SKM-1 (cell line): ENCODE data around the gene AGAP1.

Experiments
- DNase-seq: peaks from one replicate; lab custom pipeline; 2025; ENCODE audit not compliant: unreplicated experiment; lab: John Stamatoyannopoulos, UW

The AGAP1 gene

GRCh38 chr2:235703711-235704295 lies 210.0 kb downstream of the AGAP1 start:
- no peak for DNase-seq

GRCh38 chr2:235705296-235705695 lies 211.5 kb downstream of the AGAP1 start:
- DNase-seq: no peak

DNA sequence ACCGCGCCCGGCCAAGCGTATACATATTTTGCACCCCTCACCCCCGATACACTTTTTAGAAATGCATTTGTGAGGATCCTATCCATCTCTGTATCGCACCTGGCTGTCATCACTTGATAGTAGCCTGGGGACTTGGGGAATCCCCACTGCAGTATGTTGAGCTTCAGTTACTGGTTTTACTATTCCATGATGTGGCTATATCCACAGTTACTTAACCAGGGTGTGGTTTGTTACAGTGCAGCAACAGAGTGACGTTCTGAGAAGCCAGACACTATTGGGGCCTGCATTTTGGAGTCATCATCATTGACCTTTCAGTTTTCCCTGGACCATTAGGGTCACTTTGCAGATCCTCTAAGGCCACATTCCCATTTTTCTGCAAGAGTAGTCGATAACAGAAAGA lies 212.7 kb downstream of the AGAP1 start:
- DNase-seq: no peak

DNA sequence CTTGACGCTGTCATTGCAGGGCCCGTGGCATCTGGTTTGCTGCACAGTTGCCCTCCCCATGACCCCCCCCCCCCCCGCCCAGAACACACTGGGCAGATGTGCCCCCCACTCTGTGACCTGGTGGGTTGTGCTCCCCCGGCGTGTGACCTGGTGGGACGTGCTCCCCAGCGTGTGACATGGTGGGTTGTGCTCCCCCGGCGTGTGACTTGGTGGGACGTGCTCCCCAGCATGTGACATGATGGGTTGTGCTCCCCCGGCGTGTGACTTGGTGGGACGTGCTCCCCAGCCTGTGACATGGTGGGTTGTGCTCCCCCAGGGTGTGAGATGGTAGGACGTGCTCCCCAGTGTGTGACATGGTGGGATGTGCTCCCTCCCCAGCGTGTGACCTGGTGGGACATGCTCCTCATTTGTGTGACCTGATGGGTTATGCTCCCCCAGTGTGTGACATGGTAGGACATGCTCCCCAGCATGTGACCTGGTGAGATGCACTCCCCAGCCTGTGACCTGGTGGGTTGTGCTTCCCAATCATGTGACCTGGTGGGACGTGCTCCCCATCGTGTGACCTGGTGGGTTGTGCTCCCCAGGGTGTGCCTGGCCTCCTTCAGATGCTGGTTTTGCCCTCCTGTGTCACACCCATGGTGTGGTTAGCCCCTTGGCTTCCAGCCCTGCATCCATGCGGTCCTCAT lies 213.7 kb downstream of the AGAP1 start:
- no peak for DNase-seq

GRCh38 chr2:235709124-235709813 lies 215.4 kb downstream of the AGAP1 start:
- no peak for DNase-seq

DNA sequence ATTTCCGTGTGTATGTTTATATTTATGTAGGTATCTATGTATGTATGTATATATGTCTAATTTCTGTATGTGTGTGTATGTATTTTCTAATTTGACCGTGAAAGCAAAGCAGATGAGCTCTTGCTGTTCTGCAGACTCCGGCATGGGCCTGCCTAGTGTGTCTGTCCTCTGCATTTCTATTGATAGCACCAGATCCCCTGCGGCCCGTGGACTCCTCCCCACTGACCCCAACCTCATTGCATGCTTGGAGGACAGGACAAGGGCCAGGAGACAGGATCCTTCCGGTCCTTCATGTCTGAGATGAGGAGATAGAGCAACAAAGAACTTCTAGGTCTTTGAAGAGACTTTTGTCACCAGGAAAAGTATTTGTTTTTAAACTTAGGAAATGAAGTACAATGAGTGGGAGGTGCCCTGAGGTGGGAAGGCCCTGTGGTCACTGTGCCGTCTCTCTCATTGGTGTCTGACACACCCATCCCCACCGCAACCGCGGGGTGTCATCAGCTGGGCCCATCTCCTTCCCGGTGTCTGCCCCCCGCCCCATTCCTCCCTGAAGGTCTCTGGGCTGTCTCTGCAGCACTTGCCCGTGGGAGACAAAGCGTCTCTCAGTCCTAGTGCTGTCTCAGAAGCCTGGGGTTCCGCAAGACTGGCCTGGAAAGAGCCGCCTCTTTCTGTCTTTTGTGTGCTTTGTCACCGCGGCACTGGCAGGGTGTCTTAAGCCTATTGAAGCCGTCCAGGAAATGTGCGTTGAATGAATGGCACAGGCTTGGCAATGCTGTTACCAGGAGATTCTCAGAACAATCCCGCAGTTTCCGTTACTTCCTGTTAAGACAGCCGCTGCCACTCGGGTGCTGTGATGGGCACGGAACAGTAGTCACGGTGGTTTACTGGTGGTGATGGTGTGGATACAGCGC lies 216.4 kb downstream of the AGAP1 start:
- no peak for DNase-seq

DNA sequence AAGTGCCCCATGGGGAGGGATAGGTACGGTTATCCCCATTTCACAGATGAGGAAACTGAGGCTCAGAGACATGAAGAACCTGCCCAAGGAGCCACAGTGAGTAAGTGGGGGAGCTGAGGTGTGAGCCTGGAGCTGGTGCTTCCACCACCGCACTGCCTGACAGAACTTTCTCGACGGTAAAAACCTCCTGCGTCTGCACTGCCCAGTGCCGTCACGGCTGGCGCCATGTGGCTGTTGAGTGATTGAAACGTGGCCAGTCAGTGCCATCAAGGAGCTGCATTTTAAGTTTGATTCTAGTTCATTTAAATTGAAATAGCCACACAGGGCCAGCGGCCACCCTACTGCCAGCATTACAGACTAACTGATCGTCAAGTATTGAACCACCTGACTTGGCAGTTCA lies 217.1 kb downstream of the AGAP1 start:
- DNase-seq: no peak

DNA sequence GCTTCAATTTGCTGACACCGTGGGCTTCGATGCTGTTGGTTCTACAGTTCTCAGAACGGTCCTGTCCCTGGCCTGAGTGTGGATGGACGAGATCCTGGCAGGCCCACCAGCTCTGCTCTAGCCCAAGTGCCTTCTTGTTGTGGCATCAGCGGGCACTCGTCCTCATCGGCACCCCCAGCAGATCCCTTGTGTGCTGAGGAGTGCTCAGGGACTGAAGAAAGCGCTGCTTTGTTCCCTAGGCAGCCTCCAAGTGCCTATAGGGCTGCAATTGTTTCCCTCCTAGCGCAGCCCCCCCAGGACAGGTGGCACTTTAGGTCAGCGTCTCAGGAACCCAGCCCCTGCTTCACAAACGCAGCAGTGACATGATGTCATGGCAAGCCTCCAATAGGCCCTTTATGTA lies 217.7 kb downstream of the AGAP1 start:
- DNase-seq: no peak

GRCh38 chr2:235712176-235712575 lies 218.3 kb downstream of the AGAP1 start:
- no peak for DNase-seq

DNA sequence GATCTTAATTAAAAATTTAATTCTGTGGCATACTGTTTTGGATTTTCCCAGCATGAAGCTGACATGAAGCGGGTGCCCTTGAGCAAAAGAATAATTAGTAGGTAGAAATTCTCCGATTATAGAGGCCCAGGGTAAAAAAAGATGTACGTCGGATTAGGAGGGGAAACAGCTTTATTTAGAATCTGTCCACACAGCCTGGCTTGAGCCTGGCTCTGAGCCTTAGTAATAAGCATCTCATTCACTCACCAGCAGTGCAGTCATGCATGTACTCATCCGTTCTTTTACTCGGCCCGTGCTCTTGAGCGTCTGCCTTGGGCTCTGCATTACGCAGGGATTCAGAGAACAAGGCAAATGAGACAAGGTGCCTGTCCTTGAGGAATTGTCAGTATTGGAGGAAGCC lies 219.3 kb downstream of the AGAP1 start:
- DNase-seq: no peak

DNA sequence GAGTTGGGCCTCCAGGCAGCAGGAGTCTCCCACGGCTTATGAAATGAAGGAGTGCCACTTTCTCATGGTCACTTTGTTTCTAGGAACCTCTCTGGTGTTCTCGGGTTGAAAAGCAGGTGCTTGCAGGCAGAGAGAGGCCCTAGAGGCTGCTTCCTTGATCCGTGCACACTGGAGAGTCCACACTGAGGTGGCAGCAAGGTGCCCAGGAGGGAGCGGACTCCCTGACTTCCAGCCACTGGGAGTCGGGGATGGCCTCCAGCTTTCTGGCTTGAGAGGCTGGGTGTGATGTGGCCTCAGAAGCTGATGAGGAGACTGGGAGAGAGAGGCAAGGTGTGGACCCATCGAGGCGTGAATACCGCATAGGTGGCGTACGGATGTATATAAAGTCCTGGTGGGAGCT lies 221.8 kb downstream of the AGAP1 start:
- DNase-seq: no peak

DNA sequence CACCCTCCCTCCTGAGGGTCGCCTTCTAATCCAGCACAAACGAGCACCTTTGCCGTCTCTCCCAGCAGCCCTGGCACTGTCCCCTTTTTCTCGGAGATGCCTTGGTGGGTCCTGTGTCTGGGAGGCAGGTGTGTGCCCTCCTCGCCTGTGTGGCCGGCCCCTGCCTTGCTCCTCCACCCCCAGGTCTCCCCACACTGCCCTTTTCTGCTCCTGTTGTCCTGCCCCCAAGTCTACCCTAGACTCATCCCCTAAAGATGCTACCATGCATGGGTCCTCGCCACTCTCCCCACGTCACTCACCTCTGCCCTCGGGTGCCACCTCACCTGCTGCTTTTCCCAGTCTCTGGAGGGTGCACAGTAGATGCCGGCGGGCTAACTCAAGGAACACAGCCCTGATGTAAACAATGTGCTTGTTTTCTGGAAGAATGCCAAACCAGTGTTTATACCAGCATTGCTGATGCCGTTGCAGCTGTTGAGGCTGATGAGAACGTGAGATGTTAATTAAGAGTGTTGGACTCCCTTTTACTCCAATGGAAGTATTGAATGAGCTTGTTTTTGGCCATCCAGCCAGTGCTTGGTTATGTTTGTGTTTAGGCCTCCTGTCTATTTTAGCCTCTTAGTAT lies 223.1 kb downstream of the AGAP1 start:
- no peak for DNase-seq

- no peak for DNase-seq
These were observed 225.5 kb downstream of the AGAP1 start for GRCh38 chr2:235719146-235719942.

DNA sequence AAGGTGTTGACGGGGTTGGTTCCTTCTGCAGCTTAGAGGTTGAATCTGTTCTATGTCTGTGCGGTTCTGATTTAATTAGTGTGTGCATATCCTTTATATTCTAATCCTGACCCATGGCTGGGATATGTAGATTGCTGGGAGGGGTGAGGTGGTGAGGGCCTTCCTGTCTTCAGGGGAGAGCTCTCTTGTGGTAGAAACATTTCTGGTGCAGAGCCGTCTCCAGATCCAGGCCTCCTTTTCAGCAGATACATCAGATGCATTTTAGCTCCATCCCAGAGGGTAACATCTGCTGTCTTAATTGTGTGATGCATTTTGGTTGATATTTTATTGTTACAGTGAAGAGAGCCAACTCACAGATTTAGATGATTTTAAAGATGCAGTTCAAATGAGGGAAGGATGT lies 227.8 kb downstream of the AGAP1 start:
- DNase-seq: no peak

GRCh38 chr2:235722869-235723268 lies 229.0 kb downstream of the AGAP1 start:
- DNase-seq: no peak

DNA sequence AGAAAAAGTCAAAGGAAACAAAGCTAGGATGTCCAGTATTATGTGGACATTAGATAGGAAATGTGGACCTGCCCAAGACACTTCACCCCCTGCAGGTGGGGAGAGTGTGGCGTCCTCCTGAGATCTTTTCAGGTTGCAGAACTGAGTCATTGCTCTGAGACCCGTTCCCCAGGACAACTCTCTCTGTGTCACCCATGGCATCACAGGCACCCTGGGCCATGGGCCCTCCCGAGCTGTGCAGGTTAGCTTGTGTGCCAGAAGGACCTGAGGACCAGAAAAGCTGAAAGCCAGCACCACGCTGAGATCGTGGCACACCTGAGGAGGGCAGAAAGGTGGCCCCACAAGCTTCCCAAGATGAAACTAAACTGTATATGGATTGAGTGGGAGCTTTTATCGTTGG lies 229.5 kb downstream of the AGAP1 start:
- no peak for DNase-seq

DNA sequence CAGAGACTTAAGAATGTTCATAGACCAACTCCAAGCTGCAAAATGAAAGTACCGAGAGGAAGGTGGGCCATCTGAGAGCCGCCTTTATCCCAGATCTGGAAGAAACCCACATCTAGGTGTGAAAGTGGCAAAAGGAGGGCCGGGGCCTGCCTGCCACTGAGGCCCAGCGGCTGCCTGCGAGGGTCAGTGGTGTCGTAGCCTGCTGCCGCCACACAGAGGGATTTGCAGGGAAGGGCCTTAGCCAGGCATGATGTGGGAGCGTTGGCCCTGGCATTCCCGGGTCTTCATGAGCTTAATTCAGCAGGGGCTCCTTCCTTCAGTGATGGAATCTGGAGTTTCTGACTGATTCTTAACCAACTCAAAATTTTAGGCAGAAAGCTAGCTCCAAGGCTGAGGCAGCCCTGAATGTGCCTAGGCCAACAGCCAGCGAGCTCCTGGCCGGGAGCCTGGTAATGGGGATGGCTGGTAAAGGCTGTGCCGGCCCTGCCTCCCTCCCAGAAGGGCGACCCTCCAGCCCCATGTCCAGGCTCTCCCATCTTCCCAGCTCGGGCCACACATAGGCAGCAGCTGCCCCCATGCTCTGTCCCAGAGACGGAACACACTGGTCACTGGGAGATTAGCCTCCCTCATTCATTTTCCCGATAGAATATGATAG lies 230.1 kb downstream of the AGAP1 start:
- DNase-seq: no peak

DNA sequence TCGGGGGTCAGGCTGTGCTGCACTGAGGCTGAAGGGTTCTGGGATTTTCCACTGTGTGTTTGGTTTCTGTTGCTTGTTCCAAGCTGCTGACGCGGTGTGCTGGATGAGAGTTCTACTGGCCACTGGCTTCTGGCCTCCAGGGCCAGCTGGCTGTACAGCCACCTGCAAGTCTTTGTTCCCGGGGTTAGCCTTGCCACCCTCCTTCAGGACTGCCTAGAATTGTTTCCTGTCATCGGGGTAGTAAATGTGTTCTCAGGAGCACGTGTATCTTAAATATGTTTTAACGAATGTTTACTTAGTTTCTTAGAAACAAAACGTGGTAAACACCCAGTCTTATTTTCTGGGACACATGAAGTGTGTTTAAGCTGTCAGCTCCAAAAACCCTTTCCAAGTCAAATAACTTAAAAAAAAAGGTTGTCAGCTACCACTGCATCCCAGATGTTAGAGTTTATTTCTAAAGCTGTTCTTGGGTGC lies 231.2 kb downstream of the AGAP1 start:
- DNase-seq: no peak

DNA sequence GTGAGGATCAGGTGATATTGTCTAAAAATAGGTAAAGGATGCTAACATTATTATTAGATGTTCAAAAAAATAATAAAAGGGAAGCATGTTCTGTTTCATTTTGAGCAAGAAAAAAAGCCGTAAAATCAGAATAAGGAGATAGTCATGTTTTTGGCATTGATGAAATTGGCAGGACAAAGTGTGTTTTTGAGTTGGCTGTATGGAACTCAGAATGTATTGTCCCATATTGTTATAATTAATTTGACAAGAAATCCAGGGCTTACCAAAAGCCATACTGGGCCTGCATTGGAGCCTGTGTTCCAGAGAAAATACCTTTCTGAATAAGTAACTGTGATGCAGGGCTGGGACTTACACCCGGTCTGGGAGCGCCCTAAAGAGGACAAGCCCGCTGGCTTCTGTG lies 232.0 kb downstream of the AGAP1 start:
- DNase-seq: no peak

DNA sequence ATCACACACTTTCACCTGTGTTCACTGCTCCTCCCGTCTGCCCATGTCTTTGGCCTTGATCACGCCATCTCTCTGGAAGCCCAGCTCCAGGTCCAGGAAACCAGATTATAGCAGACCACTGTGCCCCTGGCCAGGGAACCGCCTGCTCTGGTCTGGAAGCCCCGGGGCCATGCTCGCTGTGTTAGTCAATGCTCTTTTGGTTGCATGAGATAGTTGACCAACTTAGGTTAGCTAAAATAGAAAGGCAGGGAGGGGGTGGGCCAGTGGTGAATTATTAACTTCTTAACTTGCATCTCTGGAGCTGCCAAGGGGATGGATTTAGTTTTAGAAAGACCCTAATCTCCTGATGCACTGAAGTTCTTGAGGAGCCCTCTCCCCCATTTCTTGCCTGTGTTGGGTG lies 232.7 kb downstream of the AGAP1 start:
- DNase-seq: no peak
